SHP77 (cell line): ENCODE measurements around the gene SMIM32.

Experiments used
- DNase-seq, 2 experiments: peaks; one replicate each; lab custom pipeline; 2025; lab: John Stamatoyannopoulos, UW

SMIM32 gene

DNA sequence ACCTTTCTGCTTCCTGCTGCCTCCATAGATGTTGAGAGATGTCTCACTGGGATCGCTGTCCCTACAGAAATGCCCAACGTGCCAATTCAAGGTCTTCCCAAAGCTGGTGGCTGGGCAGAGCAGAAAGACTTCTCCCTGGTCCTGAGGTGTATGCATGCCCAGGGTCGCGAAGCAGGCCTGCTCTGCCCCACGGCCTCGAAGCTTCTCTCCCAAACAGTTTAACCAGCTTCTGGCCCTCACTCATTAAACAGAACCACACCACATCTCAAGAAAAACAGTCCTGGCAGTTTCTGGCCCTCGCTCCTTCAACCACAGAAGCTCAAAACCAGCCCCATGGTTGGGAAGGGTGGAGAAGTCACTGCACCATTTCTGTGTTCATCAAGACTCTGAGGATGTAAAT, 14.7 kb upstream of the SMIM32 start:
- DNase-seq: no peak

DNA sequence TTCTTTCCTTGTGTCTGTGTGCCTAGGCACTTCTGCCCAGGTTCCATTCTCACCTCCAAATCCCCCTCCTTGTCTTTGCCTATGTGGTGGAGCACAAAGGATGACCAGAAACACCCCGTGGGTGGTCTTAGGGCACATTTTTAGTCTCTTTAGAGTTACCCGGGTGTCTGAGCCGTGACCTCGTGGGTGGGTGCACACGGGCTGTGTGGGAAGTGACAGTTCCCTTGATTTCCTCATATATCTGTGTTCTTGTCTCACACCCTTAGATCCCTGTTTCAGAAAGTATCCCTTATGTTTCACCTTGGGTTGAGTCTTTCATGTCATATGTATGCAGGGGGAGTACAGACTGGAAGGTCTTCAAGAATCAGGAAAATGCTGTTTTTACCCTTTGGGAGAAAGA, 13.4 kb upstream of the SMIM32 start:
- DNase-seq: no peak

DNA sequence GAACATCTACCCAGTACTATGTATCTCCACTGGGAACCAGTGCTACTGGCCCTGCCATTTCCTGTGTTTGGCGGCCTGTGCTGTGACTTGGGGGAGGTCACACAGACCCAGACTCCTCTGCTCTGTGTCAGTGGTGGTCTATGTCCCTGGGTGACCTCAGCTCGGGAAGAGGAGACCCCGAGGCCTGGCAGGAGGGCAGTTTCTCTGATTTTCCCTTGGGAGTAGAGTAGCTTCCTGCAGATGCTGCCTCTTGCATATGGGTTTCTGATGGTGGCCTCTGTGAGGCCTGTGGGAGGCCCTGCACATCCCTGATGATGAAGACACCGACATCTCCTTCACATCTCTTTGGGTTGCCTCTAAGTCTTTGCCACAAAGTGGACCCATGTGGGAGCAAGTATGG, 13.0 kb upstream of the SMIM32 start:
- no peak for DNase-seq

DNA sequence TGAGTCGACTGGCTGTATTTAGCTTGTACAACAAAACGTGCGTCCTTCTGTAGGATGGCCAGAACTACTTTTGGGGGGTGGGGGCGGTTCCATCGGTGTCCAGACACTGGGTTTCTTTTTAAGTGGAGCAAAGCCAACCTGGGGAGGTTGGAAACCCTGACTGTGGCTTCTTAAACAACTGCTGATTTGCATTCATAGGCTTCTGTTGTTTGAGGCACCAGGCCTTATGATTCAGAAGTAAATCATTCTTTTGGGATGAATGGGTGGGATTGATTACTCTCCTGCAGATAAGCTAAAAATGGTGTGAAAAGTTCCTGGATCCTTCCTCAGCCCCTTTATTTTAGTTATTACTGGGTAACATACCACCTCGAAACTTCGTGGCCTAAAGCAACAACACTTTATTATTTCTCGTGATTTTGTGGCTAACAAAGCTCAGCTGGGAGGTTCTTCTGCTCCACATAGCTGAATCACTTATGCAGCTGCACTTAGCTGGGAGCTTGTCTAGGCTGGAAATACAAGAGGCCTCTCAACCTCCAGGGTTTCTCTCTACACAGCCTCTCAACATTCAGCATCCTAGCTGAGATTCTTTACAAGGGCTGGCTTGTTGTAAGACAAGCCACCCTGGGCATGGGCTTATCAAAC, 12.2 kb upstream of the SMIM32 start:
- DNase-seq: no peak

DNA sequence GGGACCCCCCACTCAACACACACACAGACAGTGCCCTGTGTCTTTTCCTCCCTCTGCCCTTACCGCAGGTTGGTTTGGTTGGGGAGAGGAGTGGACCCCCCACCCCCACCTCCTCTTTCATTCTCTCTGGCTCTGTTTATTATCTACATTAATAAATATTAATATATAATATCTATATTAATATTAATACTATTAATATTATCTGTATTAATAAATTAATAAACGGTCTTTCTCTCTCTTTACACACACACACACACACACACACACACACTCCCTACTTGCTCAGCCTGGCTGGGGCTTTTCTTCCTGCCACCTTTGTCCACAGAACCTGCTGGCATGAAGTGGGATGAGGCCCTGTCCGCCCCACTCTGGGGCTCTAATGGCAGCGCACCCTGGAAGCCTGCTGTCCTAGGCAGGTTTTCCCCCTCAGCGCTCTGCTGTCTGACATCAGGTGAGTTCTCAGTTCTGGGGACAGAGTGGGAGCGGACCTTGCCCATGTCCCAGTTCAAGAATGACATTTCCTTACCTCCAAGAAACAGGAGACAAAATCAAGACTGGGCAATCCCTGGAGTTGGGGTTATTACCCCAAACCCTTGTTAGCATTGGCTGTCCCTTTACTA, 10.5 kb upstream of the SMIM32 start:
- no peak for DNase-seq

DNA sequence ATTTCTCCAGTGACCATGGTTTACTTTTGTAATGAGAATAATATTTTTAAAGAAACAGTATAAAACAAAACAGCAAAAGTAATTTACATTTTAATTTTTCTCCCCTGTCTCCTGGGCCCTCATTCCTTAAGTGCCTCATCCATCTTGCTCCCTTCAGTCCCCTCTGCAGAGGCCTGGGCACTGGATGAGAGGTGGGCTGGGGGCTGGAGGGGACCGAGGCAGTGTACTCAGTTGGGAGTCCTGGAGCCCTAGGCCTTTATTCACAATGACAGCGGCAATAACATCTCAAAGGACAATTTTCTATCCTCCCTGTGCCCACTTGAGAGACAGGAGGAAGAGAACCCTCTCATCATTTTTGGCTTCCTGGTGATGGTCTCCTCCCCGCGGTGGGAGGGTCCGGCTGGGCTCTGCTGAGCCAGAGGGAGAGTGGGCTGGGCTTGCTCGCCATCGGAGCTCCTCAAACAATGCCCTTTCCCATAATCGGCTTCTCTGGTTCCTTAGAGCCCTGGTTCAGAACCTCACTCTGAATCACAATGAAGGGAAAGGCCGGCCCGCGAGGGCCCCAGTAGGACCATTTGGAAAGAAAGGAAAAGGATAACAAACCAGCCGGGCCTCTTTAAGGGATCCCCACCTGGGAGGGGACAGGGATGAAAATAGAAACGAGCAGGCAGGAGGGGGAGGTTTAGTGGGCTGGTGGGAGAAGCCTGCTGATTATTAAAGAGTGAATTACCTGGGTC, 9.7 kb upstream of the SMIM32 start:
- DNase-seq: no peak

DNA sequence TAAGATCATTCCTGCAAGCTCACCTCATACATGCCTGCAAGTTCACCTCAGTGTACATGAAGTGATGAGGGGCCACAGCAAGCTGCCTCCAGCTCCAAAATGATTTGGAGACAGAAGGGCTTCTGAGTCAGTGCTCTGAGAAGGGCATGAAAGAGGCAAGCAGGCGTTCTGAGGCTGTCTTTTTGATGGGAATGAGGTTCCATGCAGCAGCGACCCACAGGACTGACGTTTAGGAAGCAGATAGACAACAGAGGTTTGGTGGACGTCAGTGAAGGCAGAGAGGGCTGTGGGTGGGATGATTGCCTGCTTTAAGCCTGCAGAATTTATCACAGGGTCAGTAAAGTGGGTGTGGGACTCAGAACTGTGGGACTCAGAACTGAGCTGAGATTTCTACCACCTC, 8.9 kb upstream of the SMIM32 start:
- DNase-seq: no peak

DNA sequence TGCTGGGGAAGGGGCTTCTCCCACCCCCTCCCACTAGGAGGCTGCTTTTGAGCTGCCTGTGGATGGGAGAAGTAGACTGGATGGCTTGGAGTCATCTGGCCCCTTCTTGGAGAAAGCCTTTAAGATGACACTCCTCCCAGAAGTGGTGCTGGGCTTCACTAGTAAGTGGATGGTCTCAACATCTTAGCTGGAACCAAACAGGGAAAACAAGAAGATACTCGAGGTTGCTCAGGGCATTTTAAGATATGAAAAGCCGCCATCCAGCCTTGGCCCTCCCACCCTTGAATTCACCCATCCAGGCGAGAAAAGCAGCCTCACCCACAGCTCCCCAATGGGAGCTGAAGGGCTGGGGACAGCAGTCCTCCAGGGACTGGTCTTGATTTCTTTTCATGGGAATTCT, 7.8 kb upstream of the SMIM32 start:
- no peak for DNase-seq

DNA sequence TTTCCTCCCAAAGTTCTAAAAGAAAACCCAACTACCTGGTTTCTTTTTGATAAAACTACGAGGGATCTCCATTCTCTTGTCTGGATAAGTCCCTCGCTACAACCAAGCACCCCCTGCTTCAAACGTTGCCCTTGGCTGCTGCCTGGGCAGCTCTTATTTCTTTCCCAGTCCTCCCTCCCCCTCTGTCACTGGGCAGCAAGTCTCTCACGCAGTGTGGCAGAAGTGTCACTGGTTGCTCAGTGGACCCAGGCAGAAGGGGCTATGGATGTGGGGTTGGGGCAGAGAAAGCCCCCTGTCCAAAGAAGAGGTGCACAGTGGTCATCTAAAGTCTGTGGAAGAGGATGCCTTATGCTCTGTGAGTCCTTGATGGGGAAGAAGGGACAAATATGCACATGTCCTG, 7.2 kb upstream of the SMIM32 start:
- no peak for DNase-seq

DNA sequence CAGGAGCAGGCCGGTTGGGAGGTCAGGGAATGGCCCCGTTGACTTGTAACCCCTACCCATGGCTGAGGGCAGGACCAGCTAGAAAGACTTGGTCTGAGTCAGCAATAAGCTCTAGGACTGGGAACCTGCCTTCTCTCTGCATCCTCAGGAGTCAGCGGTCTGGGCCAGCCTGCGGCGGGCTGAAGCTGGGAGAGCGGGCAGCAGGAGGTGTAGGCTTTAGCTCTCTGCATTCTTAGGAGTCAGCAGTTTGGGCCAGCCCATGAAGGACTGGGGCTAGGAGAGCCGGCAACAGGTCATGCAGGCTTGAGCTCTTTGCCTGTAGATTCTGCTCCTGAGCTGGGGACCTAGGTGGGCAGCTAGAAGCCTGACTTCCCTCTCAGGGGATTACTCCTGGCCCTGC, 6.4 kb upstream of the SMIM32 start:
- DNase-seq: no peak

DNA sequence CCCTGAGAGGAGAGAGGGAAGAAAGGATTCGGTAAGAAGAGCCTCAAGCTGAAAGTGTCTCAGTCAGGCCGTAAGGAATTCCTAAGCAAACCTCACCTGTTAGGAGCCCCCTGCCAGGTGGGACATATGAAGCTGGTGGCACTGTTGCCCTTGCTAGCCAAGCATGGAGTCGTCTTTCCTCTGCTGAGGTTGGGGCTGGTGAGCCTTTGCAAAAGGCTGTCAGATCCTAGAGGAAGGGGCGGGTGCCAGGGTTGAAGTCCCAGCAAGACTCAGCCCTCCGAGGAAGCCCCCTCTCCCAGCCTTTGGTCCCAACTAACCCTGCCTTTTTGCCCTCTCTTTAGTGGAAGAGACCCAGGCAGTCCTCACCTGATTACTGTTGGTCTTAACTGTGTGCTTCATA, 5.5 kb upstream of the SMIM32 start:
- DNase-seq: no peak

DNA sequence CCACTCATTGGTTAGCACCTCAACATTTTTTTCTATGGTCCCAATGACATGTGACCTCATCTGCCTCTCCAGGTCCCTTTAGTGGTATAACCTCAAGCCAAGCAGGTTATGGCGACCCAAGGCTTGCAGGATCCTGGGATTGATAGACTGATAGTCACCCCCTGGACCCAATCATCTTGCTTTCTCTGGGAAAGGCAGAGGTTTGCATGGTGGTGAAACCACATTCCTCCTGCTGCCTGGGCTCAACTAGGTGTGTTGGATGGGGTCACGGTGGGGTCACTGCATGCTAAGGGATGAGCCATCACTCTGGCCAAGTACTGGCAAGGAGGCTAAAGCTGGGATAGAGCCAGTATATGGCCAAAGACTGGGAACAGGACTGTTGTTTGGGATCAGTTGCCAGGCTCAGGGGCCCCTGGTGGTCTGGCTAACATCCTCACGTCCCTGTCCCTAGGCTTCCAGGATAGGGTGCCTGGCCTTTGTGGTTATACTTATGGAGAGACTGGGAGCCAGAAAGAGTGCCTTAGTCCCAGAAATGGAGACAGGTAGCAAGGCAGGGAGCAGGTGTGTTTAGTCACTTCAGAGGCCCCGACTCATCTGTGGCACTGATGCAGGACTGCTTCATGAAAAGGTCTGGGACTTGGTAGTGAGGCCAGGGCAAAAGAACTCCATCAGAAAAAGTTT, 4.6 kb upstream of the SMIM32 start:
- no peak for DNase-seq

DNA sequence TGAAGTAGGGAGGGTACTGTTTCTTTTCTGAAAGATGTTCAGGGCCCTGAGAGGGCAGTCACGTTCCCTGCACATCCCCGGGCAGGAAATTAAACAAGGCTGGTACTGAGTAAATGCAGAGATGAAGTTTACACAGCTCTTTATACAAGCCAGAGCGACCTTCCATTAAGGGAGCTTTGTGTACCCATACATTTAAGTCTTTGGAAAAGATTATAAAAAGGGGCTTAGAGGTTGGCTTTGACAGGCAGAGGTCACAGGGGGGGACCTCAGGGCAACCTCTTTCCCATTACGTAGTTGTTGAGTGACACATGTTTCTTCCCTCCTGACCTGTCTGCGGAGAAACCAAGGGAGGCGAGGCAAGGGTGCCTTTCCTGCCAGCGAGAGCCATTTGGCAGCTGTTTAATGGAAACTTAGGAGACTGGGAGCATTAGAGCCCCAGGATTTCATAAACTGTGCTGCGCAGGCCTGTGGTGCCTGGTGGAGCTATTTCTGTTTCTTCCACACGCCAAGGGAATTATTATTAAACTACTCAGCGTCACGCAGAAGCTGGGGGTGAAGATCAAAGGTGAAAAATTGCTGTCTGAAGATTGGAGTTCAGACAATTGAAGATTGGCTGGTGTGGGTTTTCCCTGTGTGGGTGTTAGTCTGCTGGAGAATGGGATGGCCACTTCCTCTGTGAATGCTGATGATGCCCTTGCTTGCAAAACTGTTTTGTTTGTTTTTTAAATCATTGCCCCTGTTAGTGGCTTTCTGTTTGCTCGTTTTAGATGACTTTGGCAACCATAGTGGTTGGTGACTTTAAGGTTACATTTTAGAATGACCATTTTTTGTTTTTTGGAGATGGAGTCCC, 3.2 kb upstream of the SMIM32 start:
- DNase-seq: no peak

DNA sequence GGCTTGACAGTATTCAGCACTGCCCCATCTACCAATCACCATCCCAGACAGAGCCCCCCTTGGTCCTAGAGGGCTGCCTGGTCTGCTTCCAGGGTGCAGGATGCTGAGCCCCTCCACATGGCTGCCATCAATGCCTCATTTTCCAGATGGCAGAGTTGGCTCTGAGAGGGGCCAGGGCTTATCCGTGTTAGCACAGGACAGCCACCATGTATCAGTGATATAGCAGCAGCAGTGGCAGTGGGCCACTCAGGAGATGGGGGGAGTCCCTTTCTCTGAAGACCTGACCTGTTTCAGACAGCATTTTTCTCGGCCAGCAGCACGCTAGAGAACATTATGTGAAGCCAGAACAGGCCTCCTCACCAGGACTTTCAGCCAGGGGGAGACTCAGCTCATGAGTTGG, 1.6 kb upstream of the SMIM32 start:
- no peak for DNase-seq

DNA sequence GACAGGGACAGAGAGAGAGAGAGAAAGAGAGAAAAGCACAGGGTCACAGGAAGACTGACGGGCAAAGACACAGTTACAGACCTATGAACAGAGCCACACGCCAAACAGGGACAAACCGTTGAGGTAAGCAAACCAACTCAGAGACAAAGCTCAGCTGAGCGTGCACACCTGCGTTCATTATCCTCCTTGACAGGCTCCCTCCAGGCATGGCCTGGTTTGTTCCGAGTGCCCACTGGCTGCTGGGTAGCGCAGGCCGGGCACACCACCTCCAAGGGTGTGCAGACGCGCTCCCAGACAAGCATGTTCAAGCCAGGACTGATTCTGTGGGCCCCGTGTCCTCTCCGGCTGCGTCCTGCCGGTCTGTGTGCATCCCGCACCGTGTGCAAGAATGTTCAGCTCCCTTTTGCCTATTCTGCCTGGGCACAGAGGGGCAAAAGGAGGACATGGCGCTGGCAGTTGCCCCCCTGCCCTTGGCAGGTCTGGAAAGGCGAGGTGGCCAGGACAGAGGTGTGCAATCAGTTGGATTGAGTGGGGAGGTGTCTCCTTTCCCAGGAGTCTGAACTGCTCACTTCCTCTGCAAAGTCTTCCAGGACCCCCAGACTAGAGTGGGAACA, 467 bp upstream of the SMIM32 start:
- no peak for DNase-seq

DNA sequence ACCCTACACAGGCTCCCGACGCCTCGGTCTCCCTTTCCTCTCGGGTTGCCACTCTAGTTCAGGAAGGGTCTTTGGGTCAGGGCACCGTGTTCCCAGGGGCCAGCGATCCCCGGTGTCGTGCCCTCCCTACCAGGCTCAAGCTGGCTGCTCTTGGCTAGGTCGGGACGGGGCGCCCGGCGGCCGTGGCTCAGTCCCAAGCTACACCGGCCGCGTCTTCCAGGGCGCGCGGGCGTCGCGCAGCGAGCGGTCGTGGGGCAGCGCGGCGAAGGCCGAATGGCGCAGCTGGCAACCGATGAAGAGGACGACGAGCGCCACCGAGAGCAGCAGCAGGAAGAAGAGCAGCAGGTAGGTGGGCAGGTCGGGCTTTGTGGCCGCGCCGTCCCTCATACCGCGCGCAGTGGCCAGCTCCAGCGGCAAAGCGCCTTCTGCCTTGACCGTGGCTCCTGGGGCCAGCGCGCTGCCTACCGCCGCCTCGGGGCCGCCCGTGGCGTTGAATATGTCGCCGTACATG, 892 bp downstream of the SMIM32 start:
- DNase-seq: no peak

DNA sequence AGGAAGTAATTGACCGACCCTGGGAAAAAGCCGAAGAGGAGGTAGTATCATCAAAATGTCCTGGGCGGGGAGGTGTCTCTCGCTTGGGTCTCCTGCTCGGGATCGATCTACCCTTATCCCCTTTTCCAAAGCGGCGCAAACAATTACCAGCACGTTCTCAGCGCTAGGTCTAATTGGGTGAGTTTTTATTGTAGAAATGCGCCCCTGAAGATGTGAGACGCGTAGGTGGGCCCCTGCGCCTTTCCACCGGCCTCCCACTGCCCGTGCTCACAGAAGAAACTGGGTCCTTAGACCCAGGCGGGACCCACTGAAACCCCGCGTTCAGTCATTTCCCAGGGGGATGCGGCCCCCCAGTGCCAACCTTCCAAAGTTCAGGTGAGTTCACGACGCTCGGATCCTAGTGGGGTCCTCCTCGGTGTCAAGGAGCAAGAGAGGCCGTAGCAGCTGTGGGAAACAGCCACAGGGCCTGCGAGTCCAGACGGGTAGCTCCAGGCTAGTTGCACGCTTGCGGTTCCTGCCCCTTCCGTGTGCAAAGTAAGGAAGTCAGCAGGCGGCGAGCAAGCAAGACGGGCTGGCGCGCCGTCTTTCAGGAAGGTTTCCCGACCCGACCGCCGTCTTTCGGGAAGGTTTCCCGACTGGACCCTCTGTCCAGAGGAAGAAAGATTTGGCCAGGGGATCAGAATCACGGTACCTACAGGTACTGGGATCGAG, 1.5 kb downstream of the SMIM32 start:
- DNase-seq: no peak

DNA sequence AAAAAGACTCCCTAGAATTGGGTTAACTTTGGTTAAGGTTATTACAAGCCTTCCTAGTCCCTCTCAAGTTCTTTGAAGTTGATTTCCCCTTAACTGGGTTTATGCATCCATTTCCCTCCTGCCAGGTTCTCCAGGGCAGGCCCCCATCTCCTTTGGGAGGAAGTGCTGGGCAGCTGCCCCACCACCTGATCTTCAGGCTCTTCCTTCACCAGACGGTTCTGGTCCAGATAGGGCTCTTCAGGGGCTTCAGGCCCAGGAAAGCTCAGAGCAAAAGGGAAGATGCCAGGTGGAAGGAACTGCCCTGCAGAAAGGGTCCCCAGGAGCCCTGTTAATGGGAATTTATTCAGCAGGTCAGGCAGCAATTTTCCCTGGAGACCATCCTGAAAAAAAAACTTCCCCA, 2.1 kb downstream of the SMIM32 start:
- DNase-seq: no peak

DNA sequence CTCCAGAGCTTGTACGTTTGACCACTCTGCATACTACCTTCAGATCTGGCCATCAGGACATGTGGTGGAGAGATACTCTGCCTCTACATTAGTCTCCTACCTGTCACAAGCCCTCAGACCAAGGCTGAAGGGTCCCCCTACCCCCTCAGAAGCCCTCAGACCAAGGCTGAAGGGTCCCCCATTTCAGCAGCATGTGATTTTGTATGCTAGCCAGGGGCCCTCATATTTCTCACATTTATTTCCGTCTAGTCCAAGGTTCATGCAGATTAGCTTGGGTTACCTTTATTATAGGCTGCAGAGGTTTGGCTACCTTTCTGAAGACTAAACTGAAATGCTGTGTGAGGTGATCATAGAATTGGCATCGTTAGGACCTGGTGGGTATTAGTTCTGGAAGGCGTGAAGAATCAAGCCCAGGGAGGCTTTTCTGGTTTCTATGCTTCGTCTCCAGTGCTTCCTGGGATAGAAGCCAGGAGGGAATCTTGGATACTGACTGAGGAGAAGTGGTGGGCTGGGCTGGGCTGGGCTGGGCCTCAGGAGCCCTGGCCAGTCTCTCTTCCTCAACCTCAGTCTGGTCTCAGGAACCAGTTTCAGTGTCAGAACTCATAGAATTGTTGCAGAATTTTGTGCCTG, 2.8 kb downstream of the SMIM32 start:
- DNase-seq: no peak

DNA sequence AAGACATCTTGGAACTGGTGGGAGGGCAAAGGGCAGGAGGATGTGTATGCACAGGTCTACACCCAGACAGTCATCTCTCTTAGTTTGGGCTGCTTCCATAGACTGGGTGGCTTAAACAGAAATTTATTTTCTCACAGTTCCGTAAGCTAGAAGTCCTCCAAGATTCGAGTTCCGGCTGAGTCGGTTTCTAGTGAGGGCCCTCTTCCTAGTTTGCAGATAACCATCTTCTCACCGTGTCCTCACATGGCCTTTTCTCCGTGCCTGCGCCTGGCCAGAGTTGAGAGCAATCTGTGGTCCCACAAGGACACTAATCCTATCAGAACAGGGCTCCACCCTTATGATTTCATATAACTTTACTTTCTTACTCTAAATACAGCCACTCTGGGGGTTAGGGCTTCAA, 4.1 kb downstream of the SMIM32 start:
- no peak for DNase-seq
